ENCODE data around the gene SCRG1.
A peak's percentile ranks its signal among the peaks of the same experiment; 100 is the strongest.

SCRG1 gene

GRCh38 chr4:173357939-173358338 lies 41.0 kb downstream of the SCRG1 start:
- DNase-seq, result peak; percentile 52

GRCh38 chr4:173347467-173347866 lies 51.4 kb downstream of the SCRG1 start:
- no peak for DNase-seq

DNA sequence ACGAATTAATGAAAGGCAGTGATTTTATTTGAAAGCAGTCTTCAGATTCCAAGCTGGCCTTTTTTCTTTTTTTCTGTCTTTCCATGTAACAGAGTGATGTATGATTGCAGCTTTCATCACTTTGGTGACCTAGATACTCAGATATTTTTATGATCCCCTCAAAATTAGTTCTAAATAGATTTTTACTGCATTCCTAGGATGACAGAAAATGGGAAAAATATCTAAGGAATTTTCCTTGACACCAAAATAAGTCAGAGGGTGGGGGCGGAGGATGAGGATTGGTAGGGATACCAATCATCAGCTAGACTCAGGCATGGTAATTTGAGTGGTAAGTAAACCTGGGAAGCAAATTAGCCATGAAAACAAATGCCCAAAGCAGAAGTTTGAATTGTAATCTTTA lies 52.8 kb downstream of the SCRG1 start:
- no peak for DNase-seq

- DNase-seq, result no peak
These were observed 53.3 kb downstream of the SCRG1 start for GRCh38 chr4:173345648-173346047.

DNA sequence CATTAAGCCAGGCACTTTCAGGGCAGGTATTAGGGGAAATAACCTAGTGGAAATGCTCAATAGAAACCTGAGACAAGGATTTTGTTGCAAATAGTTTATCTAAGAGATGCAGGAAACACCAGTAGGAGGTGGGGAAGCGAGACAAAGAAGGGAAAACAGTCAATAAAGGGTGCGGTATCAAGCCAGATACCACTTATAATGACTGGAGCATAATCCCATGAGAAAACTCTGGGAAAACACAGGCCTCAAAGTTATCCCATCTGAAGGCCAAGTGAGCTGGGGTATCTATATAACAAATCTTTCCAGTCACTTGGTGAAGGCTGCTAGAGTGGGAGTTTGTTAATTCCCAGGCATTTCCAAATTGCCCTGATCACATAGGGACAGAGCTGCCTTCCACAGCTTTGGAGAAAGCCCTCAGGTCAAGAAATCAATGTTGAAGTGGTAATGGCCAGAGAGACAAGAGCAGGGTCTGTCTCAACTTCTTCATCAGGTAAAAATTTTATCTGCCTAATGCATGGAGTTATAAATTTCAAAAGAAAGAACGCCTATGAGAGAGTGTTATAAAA lies 55.0 kb downstream of the SCRG1 start:
- no peak for DNase-seq

DNA sequence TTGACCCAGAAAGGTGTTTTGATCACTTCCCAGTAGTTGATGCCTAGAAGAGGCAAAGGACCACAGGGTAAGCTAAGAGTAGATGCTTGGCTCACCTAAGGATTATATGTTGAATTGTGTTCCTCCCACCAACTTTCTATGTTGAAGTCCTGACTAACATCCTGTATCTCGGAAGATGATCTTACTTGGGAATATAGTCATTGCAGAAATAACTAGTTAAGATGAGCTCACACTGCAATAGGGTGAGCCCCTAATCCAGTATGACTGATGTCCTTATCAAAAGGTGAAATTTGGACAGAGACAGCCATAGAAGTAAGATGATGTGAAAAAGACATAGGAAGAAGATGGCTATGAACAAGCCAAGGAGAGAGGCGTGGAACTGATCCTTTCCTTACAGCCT lies 61.5 kb downstream of the SCRG1 start:
- DNase-seq, result no peak

DNA sequence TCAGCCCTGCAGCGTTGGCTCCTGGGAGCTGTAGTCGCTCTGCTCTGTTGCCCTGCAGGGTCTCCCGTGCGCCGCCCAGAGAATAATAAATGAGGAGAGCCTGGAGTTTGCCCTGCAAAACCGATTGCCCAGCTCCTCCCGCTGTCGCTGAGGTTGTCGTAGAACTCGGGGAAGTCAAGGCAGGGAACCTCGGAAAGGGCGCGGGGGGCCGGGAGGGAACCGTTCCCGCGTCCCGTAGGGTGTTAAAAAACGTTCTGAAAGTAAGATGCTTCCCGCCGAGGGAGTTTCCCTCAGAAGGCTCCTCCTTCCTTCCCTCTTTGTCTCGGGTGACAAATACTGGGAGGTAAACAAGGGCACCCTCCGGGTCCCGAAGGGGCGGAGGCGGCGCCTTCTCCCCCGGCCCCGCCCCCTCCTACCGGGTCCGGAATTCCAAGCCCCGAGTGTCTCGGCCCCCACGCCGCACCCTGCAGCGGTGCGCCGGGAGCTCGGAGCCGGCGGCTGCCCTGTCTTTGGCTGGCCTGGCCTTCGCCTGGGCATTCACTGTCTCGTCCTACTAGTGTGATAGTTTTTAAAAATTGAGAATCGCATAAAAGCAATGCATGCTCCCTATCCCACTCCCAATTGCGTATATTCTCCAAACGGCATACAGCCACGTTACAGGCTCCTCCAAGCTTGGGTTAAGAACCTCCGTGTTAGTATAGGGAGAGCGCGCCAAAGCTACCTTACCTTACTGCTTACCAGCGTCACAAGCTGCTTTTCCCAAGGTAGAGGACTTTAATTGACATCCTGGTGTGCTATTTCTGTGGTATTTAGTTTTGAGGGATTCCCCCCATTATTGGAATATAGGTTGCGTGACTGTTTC lies 63.8 kb downstream of the SCRG1 start:
- DNase-seq, result peak; percentile 91
